Measurements from ENCODE around the gene ASB15. TPM values are rescaled to one million over a fixed set of nuclear protein-coding genes. Genes with fewer than 3 reads are reported as not detected.

Gene ASB15
- total RNA-seq, 1 experiment from 2014 or later: not detected

DNA sequence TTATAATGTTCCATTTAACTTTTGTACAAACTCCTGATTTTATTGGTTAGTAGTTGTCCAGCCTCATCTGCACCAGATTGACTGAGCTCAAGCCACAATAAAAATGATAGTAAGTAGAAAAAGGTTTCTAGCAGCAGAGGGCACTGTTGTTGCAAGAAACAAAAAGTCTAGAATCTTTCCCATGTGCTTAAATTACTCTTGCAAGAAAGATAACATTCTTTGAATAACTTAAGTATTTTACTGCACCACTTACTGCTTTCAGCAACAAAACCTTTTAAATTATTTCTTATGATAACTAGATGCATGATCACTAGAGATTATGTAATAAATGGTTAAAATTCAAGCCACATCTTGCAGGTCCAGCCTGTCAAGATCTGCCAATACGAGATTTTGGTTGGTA lies 81.1 kb downstream of the ASB15 start:
- Histone ChIP-seq H3K4me3 (ENCODE audit: low read depth in 2 of 2, low read length in 2 of 2) (no peak overlapping the region), H3K9me3 (ENCODE audit: control insufficient read depth, insufficient read depth, low read depth, low read length) (no peaks in the 10 kb centered on the region), H3K27me3 (ENCODE audit: control insufficient read depth, insufficient read depth, low read length) (no peaks in the 10 kb centered on the region), H3K36me3 (ENCODE audit: control insufficient read depth, insufficient read depth, low read length) (peaks cover 12% of the 10 kb centered on the region), H3K27ac (ENCODE audit: low read length) (no peak overlapping the region), H3K4me1 (ENCODE audit: control insufficient read depth, insufficient read depth, low read length) (no peaks in the 10 kb centered on the region)
- intact Hi-C loops (cut with micrococcal nuclease; ENCODE audit: unreplicated experiment): loop anchor here (2.0 kb wide), 1 partner anchor 182 kb away; no protein-coding TSS in a partner anchor
- no TSS peak for BruUV-seq (replicated peaks)
- TF ChIP-seq POLR2AphosphoS5 (IDR thresholded peaks at IDR 0.05; ENCODE audit: low read depth, low read length) (no peak), TCF7L2 (IDR thresholded peaks at IDR 0.05; ENCODE audit: low read depth, low read length) (no peak)
- TF ChIP-seq, protein P1, sequence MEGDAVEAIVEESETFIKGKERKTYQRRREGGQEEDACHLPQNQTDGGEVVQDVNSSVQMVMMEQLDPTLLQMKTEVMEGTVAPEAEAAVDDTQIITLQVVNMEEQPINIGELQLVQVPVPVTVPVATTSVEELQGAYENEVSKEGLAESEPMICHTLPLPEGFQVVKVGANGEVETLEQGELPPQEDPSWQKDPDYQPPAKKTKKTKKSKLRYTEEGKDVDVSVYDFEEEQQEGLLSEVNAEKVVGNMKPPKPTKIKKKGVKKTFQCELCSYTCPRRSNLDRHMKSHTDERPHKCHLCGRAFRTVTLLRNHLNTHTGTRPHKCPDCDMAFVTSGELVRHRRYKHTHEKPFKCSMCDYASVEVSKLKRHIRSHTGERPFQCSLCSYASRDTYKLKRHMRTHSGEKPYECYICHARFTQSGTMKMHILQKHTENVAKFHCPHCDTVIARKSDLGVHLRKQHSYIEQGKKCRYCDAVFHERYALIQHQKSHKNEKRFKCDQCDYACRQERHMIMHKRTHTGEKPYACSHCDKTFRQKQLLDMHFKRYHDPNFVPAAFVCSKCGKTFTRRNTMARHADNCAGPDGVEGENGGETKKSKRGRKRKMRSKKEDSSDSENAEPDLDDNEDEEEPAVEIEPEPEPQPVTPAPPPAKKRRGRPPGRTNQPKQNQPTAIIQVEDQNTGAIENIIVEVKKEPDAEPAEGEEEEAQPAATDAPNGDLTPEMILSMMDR (IDR thresholded peaks at IDR 0.05): peak; percentile 63; the same call in 1 of the 2 replicates
- ChIA-PET POLR2A (no interaction called here), CTCF (interaction anchor here (0.6 to 1.4 kb wide), 4 partner anchors 19 to 190 kb away, joined by 3 to 8 read pairs (median 4); no protein-coding TSS in a partner anchor)
- in situ Hi-C loops (cut with HindIII; ENCODE audit: low pct_unique_long_range_greater_than_20kb, low sequenced_read_pairs): no loop called here
- DNase-seq (ENCODE audit: low read depth, low spot score) (peak; percentile 35), ATAC-seq (peak; percentile 80)

DNA sequence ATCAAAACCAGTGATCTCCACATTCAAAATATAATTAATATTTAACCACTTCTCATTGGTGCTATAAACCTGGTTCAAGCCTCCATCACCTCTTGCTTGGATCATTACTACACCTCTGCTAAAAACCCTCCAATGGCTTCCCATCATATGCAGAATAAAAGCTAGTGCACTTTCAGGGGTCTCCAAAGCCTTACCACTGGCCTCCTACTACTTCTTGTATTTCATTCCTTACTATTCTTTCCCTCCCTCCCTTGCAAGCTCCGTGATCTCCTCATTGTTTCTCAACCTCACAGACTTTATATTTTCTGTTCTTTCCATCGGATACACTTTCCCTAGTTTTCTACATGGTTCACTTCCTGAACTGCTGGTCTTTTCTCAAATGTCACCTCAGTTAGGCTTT lies 85.5 kb downstream of the ASB15 start:
- ATAC-seq: no peak
- Histone ChIP-seq H3K4me3 (ENCODE audit: low read depth in 2 of 2, low read length in 2 of 2) (no peak overlapping the region), H3K4me1 (ENCODE audit: control insufficient read depth, insufficient read depth, low read length) (no peaks in the 10 kb centered on the region), H3K27me3 (ENCODE audit: control insufficient read depth, insufficient read depth, low read length) (no peaks in the 10 kb centered on the region), H3K27ac (ENCODE audit: low read length) (no peak overlapping the region), H3K9me3 (ENCODE audit: control insufficient read depth, insufficient read depth, low read depth, low read length) (no peaks in the 10 kb centered on the region), H3K36me3 (ENCODE audit: control insufficient read depth, insufficient read depth, low read length) (peaks cover 23% of the 10 kb centered on the region)
- no TSS peak for BruUV-seq (replicated peaks)
- ChIA-PET POLR2A (no interaction called here), CTCF (no interaction called here)
- intact Hi-C loops (cut with micrococcal nuclease; ENCODE audit: unreplicated experiment) (no loop called here), in situ Hi-C loops (cut with HindIII; ENCODE audit: low pct_unique_long_range_greater_than_20kb, low sequenced_read_pairs) (no loop called here)
- no peak for TF ChIP-seq SIN3A (IDR thresholded peaks at IDR 0.05; ENCODE audit: borderline replicate concordance, insufficient read depth, low read depth, low read length)
- TF ChIP-seq, protein P1 (IDR thresholded peaks at IDR 0.05): no peak
- TF ChIP-seq POLR2AphosphoS5 (IDR thresholded peaks at IDR 0.05; ENCODE audit: low read depth, low read length): no peak
- TF ChIP-seq TCF7L2 (IDR thresholded peaks at IDR 0.05; ENCODE audit: low read depth, low read length): no peak
- TF ChIP-seq, protein P2, sequence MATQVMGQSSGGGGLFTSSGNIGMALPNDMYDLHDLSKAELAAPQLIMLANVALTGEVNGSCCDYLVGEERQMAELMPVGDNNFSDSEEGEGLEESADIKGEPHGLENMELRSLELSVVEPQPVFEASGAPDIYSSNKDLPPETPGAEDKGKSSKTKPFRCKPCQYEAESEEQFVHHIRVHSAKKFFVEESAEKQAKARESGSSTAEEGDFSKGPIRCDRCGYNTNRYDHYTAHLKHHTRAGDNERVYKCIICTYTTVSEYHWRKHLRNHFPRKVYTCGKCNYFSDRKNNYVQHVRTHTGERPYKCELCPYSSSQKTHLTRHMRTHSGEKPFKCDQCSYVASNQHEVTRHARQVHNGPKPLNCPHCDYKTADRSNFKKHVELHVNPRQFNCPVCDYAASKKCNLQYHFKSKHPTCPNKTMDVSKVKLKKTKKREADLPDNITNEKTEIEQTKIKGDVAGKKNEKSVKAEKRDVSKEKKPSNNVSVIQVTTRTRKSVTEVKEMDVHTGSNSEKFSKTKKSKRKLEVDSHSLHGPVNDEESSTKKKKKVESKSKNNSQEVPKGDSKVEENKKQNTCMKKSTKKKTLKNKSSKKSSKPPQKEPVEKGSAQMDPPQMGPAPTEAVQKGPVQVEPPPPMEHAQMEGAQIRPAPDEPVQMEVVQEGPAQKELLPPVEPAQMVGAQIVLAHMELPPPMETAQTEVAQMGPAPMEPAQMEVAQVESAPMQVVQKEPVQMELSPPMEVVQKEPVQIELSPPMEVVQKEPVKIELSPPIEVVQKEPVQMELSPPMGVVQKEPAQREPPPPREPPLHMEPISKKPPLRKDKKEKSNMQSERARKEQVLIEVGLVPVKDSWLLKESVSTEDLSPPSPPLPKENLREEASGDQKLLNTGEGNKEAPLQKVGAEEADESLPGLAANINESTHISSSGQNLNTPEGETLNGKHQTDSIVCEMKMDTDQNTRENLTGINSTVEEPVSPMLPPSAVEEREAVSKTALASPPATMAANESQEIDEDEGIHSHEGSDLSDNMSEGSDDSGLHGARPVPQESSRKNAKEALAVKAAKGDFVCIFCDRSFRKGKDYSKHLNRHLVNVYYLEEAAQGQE (IDR thresholded peaks at IDR 0.05; ENCODE audit: insufficient read depth in 1 of 2, low read depth in 2 of 2, low read length in 1 of 2): no peak
- no peak for DNase-seq (ENCODE audit: low read depth, low spot score)

Data from Panc1 (cell line).